ENCODE measurements around the gene EPB41L2.

DNA sequence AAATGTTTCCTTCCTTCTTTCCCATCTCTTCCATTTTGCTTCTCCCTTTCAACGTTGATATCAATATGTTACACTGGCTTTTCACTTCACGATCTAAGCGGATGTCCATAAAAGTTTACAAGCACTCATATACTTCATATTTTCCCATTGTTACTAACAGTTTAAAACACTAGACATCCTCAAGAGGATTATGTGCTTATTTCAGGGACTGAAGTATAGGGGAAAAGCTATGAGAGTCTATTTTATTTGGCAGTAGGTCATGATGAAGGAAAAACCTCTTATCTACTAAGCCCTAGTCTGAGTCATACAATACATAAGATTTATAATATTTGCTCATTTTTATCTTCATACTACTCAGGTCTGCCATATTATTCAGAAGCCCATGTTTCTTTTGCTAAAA, 20.6 kb upstream of the EPB41L2 start:
- no peak for TF ChIP-seq POLR2A (IDR thresholded peaks at IDR 0.05)
- TF ChIP-seq, protein P1, sequence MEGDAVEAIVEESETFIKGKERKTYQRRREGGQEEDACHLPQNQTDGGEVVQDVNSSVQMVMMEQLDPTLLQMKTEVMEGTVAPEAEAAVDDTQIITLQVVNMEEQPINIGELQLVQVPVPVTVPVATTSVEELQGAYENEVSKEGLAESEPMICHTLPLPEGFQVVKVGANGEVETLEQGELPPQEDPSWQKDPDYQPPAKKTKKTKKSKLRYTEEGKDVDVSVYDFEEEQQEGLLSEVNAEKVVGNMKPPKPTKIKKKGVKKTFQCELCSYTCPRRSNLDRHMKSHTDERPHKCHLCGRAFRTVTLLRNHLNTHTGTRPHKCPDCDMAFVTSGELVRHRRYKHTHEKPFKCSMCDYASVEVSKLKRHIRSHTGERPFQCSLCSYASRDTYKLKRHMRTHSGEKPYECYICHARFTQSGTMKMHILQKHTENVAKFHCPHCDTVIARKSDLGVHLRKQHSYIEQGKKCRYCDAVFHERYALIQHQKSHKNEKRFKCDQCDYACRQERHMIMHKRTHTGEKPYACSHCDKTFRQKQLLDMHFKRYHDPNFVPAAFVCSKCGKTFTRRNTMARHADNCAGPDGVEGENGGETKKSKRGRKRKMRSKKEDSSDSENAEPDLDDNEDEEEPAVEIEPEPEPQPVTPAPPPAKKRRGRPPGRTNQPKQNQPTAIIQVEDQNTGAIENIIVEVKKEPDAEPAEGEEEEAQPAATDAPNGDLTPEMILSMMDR (IDR thresholded peaks at IDR 0.05 in 8 of 11, conservative IDR thresholded peaks at IDR 0.05 in 3 of 11): no peak

Measured in spleen (tissue), 7 donors.